DMS79 treated with DMSO at 0.1 percent for 48 hours (cell line): ENCODE results near the gene MUC5AC.
"Not testable (repeated sequence)": the region's sequence is repeated elsewhere in the genome, so short reads cannot be mapped to it uniquely, and the experiment has no call there.

Experiments
- DNase-seq: peaks from one replicate; lab custom pipeline; 2025; lab: John Stamatoyannopoulos, UW

The MUC5AC gene

GRCh38 chr11:1162138-1162475, 4.4 kb downstream of the MUC5AC start:
- DNase-seq, result no peak

GRCh38 chr11:1162491-1163311, 4.9 kb downstream of the MUC5AC start:
- DNase-seq, result no peak

- no peak for DNase-seq
Measured at GRCh38 chr11:1163321-1163910, 5.7 kb downstream of the MUC5AC start.

GRCh38 chr11:1163911-1164735, 6.4 kb downstream of the MUC5AC start:
- DNase-seq, result no peak

GRCh38 chr11:1164779-1165255, 7.1 kb downstream of the MUC5AC start:
- DNase-seq, result not testable (repeated sequence)

GRCh38 chr11:1165256-1166041, 7.7 kb downstream of the MUC5AC start:
- no peak for DNase-seq

GRCh38 chr11:1167256-1167655, 9.5 kb downstream of the MUC5AC start:
- no peak for DNase-seq

GRCh38 chr11:1167751-1168231, 10.0 kb downstream of the MUC5AC start:
- DNase-seq, result no peak

GRCh38 chr11:1168256-1168655, 10.5 kb downstream of the MUC5AC start:
- no peak for DNase-seq

GRCh38 chr11:1168721-1169161, 11.0 kb downstream of the MUC5AC start:
- no peak for DNase-seq

- no peak for DNase-seq
Measured at GRCh38 chr11:1171223-1171984, 13.7 kb downstream of the MUC5AC start.

- DNase-seq, result no peak
Measured at GRCh38 chr11:1171985-1172728, 14.4 kb downstream of the MUC5AC start.

GRCh38 chr11:1172729-1173117, 15.0 kb downstream of the MUC5AC start:
- DNase-seq, result no peak

- not testable (repeated sequence) for DNase-seq
Measured at GRCh38 chr11:1173396-1173795, 15.6 kb downstream of the MUC5AC start.

- DNase-seq, result no peak
Measured at GRCh38 chr11:1174441-1175370, 17.0 kb downstream of the MUC5AC start.

GRCh38 chr11:1175461-1176223, 17.9 kb downstream of the MUC5AC start:
- DNase-seq, result no peak

- no peak for DNase-seq
Measured at GRCh38 chr11:1176224-1177019, 18.7 kb downstream of the MUC5AC start.
